ENCODE data around the gene FNDC3B.

The FNDC3B gene

DNA sequence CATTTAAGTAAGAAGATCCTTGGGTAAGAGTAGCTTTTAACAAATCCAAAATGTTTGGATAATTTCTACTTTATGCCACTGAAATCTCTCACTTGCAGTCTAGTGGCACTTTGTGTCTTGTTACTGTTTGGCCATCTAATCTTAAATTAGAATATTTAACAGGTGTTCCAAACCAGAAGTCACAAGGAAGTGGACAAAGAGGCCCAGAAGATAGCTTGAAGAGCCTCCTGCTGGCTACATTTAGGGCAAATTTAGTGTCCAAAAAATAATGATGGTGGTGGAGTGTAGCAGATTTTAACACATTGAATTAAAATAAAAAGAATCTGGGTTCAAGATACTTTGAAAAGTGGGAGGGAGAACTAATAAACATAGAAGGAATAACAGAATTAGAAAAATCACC, 236.7 kb downstream of the FNDC3B start:
- no peak overlapping the region for H3K27ac ChIP-seq (ENCODE audit: low read depth, low read length)
- no peak overlapping the region for H3K9ac ChIP-seq (ENCODE audit: low read depth in 1 of 2, low read length in 2 of 2)
- H3K9me3 ChIP-seq (ENCODE audit: control insufficient read depth in 1 of 2, low read length in 2 of 2) = no peaks in the 10 kb centered on the region
- no peak overlapping the region for H3K4me3 ChIP-seq (ENCODE audit: low read depth in 1 of 2, low read length in 2 of 2)
- no peaks in the 10 kb centered on the region for H3K36me3 ChIP-seq (ENCODE audit: control insufficient read depth in 1 of 2, insufficient read depth in 2 of 2, low read length in 2 of 2)
- H3K4me1 ChIP-seq (ENCODE audit: control insufficient read depth in 1 of 2, insufficient read depth in 2 of 2, low read length in 2 of 2) = no peaks in the 10 kb centered on the region
- H3K27me3 ChIP-seq (ENCODE audit: control insufficient read depth in 1 of 2, insufficient read depth in 2 of 2, low read length in 2 of 2) = no peaks in the 10 kb centered on the region

DNA sequence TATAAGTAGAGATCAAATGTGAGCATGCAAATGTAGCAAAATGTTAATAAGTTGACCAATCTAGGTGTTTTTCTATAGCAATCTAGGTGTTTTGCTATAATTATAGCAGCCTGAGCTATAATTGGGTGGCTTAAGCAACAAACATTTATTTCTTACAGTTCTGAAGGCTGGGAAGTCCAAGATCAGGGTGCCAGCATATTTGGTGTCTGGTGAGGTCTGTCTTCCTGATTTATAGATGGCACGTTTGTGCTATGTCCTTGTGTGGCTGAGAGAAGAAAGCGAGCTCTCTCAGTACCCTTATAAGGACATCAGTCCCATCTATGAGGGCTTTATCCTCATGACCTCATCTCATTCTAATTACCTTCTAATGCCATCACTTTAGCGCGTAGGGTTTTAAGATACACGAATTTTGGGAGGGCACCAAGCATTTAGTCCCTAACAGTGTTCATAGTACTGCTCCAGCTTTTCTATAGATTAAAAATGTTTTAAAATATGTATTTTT, 237.8 kb downstream of the FNDC3B start:
- no peaks in the 10 kb centered on the region for H3K27me3 ChIP-seq (ENCODE audit: control insufficient read depth in 1 of 2, insufficient read depth in 2 of 2, low read length in 2 of 2)

DNA sequence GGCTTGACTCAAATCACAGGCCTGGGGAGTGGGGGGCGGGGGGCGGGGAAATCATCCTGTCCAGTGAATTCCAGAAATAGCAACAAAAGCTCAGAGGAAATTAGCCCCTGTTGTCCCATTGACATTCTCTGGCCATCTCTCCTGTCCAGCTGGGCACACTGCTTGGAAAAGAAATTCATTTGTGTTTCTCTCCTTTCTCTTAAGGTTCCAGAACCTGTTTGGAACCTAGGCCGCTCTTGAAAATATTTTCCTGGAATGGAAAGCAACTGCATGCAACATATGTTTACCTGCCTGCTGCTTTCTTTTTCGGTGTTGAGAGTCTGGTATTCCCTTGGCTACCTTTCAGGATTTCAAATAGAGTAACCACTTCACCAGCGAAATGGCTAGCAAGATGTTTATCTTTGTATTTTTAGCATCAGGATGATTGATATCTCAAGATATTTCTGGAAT, 239.8 kb downstream of the FNDC3B start:
- no peak overlapping the region for H3K9ac ChIP-seq (ENCODE audit: low read depth in 1 of 2, low read length in 2 of 2)
- H3K27ac ChIP-seq (ENCODE audit: low read depth, low read length) = no peak overlapping the region
- H3K36me3 ChIP-seq (ENCODE audit: control insufficient read depth in 1 of 2, insufficient read depth in 2 of 2, low read length in 2 of 2) = no peaks in the 10 kb centered on the region
- no peaks in the 10 kb centered on the region for H3K27me3 ChIP-seq (ENCODE audit: control insufficient read depth in 1 of 2, insufficient read depth in 2 of 2, low read length in 2 of 2)
- H3K4me3 ChIP-seq (ENCODE audit: low read depth in 1 of 2, low read length in 2 of 2) = no peak overlapping the region
- H3K9me3 ChIP-seq (ENCODE audit: control insufficient read depth in 1 of 2, low read length in 2 of 2) = no peaks in the 10 kb centered on the region
- no peaks in the 10 kb centered on the region for H3K4me1 ChIP-seq (ENCODE audit: control insufficient read depth in 1 of 2, insufficient read depth in 2 of 2, low read length in 2 of 2)

More for the DNA sequence above, 237.8 kb downstream of the FNDC3B start:
- Histone ChIP-seq H3K4me1 (ENCODE audit: control insufficient read depth in 1 of 2, insufficient read depth in 2 of 2, low read length in 2 of 2) (no peaks in the 10 kb centered on the region), H3K9me3 (ENCODE audit: control insufficient read depth in 1 of 2, low read length in 2 of 2) (no peaks in the 10 kb centered on the region), H3K4me3 (ENCODE audit: low read depth in 1 of 2, low read length in 2 of 2) (no peak overlapping the region), H3K36me3 (ENCODE audit: control insufficient read depth in 1 of 2, insufficient read depth in 2 of 2, low read length in 2 of 2) (no peaks in the 10 kb centered on the region), H3K27ac (ENCODE audit: low read depth, low read length) (no peak overlapping the region), H3K9ac (ENCODE audit: low read depth in 1 of 2, low read length in 2 of 2) (no peak overlapping the region)

DNA sequence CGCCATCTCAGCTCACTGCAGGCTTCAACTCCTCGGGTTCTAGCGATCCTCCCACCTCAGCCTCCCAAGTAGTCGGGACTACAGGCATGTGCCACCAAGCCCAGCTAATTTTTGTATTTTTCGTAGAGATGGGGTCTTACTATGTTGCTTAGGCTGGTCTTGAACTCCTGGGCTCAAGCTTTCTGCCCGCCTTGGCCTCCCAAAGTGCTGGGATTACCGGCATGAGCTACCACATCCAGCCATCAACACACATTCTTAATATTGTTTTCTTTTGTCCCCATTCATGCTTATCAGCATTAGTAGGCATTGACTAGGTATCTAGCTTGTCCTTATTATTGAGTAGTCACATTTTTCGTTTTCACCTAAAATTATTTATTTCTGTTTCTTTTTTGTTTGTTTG, 240.6 kb downstream of the FNDC3B start:
- Histone ChIP-seq H3K4me1 (ENCODE audit: control insufficient read depth in 1 of 2, insufficient read depth in 2 of 2, low read length in 2 of 2) (no peaks in the 10 kb centered on the region), H3K4me3 (ENCODE audit: low read depth in 1 of 2, low read length in 2 of 2) (no peak overlapping the region), H3K9me3 (ENCODE audit: control insufficient read depth in 1 of 2, low read length in 2 of 2) (no peaks in the 10 kb centered on the region), H3K27ac (ENCODE audit: low read depth, low read length) (no peak overlapping the region), H3K9ac (ENCODE audit: low read depth in 1 of 2, low read length in 2 of 2) (no peak overlapping the region), H3K36me3 (ENCODE audit: control insufficient read depth in 1 of 2, insufficient read depth in 2 of 2, low read length in 2 of 2) (no peaks in the 10 kb centered on the region), H3K27me3 (ENCODE audit: control insufficient read depth in 1 of 2, insufficient read depth in 2 of 2, low read length in 2 of 2) (no peaks in the 10 kb centered on the region)

DNA sequence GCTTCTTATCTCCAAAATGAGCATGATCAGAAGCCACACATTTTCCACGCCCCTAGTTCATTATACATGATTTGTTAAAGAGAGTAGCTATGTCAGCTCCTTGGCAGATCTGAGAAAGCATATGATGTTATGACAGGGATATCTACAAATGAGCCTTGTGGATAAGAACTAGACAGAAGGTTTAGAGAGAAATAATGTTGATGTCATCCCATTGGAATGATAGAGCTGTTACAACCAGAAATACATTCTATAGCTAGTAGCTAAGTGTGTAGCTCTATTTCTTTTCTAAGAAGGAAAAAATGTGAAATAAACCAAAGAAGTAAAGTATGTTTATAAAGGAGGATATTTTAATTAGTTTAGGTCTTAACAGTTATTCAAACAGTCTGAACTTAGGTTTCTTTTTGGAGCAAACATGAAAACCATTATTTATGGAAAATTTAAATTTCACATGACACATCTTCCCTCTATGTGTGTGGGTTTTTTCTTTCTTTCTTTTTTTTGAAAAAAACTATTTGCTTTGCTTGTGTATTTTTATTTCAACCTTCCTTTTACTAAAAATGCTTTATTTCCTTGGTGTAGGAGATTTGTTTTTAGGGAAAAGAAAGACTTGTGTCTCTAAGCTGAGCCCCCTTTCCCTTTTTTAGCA, 241.2 kb downstream of the FNDC3B start:
- Histone ChIP-seq H3K9ac (ENCODE audit: low read depth in 1 of 2, low read length in 2 of 2) (no peak overlapping the region), H3K4me3 (ENCODE audit: low read depth in 1 of 2, low read length in 2 of 2) (no peak overlapping the region), H3K36me3 (ENCODE audit: control insufficient read depth in 1 of 2, insufficient read depth in 2 of 2, low read length in 2 of 2) (no peaks in the 10 kb centered on the region), H3K27me3 (ENCODE audit: control insufficient read depth in 1 of 2, insufficient read depth in 2 of 2, low read length in 2 of 2) (no peaks in the 10 kb centered on the region), H3K9me3 (ENCODE audit: control insufficient read depth in 1 of 2, low read length in 2 of 2) (no peaks in the 10 kb centered on the region), H3K27ac (ENCODE audit: low read depth, low read length) (no peak overlapping the region), H3K4me1 (ENCODE audit: control insufficient read depth in 1 of 2, insufficient read depth in 2 of 2, low read length in 2 of 2) (peaks cover 0 to under 1% of the 10 kb centered on the region in 2 donors)

DNA sequence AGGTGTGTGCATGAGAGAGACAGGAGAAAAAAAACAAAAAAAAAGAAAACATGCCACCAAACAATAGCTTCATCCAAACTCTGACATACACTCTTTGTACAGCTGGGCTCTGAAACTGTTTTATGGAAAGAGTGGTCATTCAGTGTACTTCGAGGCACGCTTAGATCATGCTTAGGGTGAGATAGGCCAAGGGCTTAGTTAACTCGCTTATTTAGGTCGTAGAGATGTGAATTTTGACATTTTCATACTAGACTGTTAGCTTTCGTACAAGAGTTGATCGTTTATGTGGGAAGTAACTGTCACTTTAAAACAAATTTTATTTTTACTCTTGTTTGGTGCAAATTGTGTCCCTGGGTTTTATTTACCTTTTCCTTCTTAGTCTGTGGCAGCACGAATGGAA, 242.5 kb downstream of the FNDC3B start:
- H3K9me3 ChIP-seq (ENCODE audit: control insufficient read depth in 1 of 2, low read length in 2 of 2) = no peaks in the 10 kb centered on the region
- no peaks in the 10 kb centered on the region for H3K27me3 ChIP-seq (ENCODE audit: control insufficient read depth in 1 of 2, insufficient read depth in 2 of 2, low read length in 2 of 2)
- H3K36me3 ChIP-seq (ENCODE audit: control insufficient read depth in 1 of 2, insufficient read depth in 2 of 2, low read length in 2 of 2) = peaks cover 0 to 3% of the 10 kb centered on the region in 2 donors
- no peak overlapping the region for H3K9ac ChIP-seq (ENCODE audit: low read depth in 1 of 2, low read length in 2 of 2)
- H3K4me3 ChIP-seq (ENCODE audit: low read depth in 1 of 2, low read length in 2 of 2) = no peak overlapping the region
- no peak overlapping the region for H3K27ac ChIP-seq (ENCODE audit: low read depth, low read length)
- H3K4me1 ChIP-seq (ENCODE audit: control insufficient read depth in 1 of 2, insufficient read depth in 2 of 2, low read length in 2 of 2) = peaks cover 0 to 4% of the 10 kb centered on the region in 2 donors

DNA sequence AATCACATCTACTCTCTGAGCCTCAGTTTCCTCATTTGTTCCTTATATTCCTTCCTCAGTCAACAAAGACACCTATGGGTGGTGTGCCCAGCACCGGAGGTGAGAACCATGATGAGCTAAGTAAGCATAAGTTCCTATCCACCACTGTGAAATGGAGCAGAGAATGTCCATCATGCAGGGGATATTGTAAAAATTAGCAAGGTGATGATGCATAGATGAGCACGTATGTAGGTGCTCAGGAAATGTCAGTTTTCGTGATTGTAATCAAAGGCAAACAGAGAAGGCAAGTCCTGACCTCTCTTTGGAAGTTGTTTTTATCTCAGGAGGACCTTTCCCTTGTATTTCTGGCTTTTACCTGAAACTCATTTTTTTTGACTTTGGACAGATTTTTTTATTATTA, 243.5 kb downstream of the FNDC3B start:
- Histone ChIP-seq H3K9ac (ENCODE audit: low read depth in 1 of 2, low read length in 2 of 2) (no peak overlapping the region), H3K27me3 (ENCODE audit: control insufficient read depth in 1 of 2, insufficient read depth in 2 of 2, low read length in 2 of 2) (no peaks in the 10 kb centered on the region), H3K9me3 (ENCODE audit: control insufficient read depth in 1 of 2, low read length in 2 of 2) (no peaks in the 10 kb centered on the region), H3K4me1 (ENCODE audit: control insufficient read depth in 1 of 2, insufficient read depth in 2 of 2, low read length in 2 of 2) (peaks cover 4 to 12% of the 10 kb centered on the region in 2 donors), H3K36me3 (ENCODE audit: control insufficient read depth in 1 of 2, insufficient read depth in 2 of 2, low read length in 2 of 2) (peaks cover 0 to 3% of the 10 kb centered on the region in 2 donors), H3K27ac (ENCODE audit: low read depth, low read length) (no peak overlapping the region), H3K4me3 (ENCODE audit: low read depth in 1 of 2, low read length in 2 of 2) (no peak overlapping the region)

DNA sequence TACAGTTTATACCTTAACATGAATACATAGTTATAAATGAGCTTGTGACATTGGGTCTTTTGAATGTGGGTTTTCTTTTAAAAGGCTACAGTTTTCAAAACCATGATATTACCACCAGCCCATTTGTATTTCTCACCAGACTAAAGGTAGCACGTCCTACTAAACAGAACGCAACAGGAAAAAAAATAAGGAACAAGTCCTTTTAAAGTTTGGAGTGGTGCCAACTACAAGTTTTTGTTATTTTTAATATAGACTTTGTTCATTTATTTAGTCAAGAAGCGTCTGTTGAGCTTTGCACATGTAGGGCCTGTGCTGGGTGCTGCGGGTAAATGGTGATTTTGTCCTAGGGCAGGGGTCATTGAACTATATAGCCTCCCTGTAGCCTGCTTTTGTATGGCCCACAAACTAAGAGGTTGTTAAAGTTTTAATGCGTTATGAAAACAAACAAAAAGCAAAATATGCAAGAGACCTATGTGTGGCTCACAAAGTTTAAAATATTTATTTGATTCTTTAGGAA, 244.5 kb downstream of the FNDC3B start:
- no peaks in the 10 kb centered on the region for H3K27me3 ChIP-seq (ENCODE audit: control insufficient read depth in 1 of 2, insufficient read depth in 2 of 2, low read length in 2 of 2)
- H3K9me3 ChIP-seq (ENCODE audit: control insufficient read depth in 1 of 2, low read length in 2 of 2) = no peaks in the 10 kb centered on the region
- H3K9ac ChIP-seq (ENCODE audit: low read depth in 1 of 2, low read length in 2 of 2) = no peak overlapping the region
- H3K36me3 ChIP-seq (ENCODE audit: control insufficient read depth in 1 of 2, insufficient read depth in 2 of 2, low read length in 2 of 2) = peaks cover 0 to 11% of the 10 kb centered on the region in 2 donors
- no peak overlapping the region for H3K4me3 ChIP-seq (ENCODE audit: low read depth in 1 of 2, low read length in 2 of 2)
- no peak overlapping the region for H3K27ac ChIP-seq (ENCODE audit: low read depth, low read length)
- peaks cover 14 to 22% of the 10 kb centered on the region in 2 donors for H3K4me1 ChIP-seq (ENCODE audit: control insufficient read depth in 1 of 2, insufficient read depth in 2 of 2, low read length in 2 of 2)

DNA sequence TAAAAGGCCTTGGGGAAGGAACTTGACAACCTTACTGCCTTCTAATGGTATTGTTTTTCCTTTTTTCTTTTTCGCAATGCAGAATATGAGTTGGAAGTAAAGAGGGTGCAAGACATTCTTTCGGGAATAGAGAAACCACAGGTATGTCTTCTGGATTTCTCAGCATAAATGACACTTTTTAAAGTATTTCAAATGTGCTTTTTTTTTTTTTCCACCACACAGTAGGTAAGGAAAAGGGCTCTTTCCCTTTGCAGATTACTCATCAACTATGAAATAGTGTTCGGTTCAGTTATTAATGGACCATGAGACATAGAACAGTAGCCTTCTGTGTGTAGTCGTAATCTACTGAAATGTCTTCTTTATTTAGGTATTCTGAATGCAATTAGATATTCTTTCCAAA, 246.5 kb downstream of the FNDC3B start:
- H3K27ac ChIP-seq (ENCODE audit: low read depth, low read length) = no peak overlapping the region
- H3K9me3 ChIP-seq (ENCODE audit: control insufficient read depth in 1 of 2, low read length in 2 of 2) = no peaks in the 10 kb centered on the region
- H3K27me3 ChIP-seq (ENCODE audit: control insufficient read depth in 1 of 2, insufficient read depth in 2 of 2, low read length in 2 of 2) = no peaks in the 10 kb centered on the region
- H3K36me3 ChIP-seq (ENCODE audit: control insufficient read depth in 1 of 2, insufficient read depth in 2 of 2, low read length in 2 of 2) = peaks cover 0 to 16% of the 10 kb centered on the region in 2 donors
- H3K9ac ChIP-seq (ENCODE audit: low read depth in 1 of 2, low read length in 2 of 2) = no peak overlapping the region
- H3K4me1 ChIP-seq (ENCODE audit: control insufficient read depth in 1 of 2, insufficient read depth in 2 of 2, low read length in 2 of 2) = peaks cover 25 to 33% of the 10 kb centered on the region in 2 donors
- H3K4me3 ChIP-seq (ENCODE audit: low read depth in 1 of 2, low read length in 2 of 2) = no peak overlapping the region

DNA sequence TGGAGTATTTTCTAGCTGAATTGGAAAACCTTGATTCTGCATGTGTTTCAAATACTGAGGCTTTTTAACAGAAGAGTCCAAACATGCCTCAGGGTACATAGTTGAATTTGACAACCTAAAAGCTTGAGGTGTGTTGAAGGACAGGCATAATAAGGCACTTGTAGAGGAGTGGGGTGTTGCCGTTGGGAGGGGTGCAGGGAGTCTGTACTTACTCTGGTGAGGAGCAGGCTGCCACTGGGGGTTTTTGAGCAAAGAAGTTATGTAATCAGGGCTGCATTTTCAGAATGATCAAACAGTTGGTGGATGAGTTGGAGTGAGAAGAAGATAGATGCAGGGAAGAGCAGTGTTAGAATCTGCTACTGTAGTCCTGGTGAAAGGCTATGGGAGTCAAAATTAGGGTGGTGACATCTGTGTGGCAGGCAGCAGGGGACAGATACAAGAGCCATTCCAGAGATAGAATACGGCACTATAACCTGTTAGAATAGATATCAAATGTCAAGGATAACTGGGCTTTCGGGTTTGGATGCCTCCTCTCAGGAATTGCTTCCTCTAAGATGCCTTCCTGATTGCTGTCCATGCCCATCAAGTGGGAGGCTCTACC, 247.3 kb downstream of the FNDC3B start:
- H3K36me3 ChIP-seq (ENCODE audit: control insufficient read depth in 1 of 2, insufficient read depth in 2 of 2, low read length in 2 of 2) = peaks cover 0 to 16% of the 10 kb centered on the region in 2 donors
- no peaks in the 10 kb centered on the region for H3K9me3 ChIP-seq (ENCODE audit: control insufficient read depth in 1 of 2, low read length in 2 of 2)
- H3K9ac ChIP-seq (ENCODE audit: low read depth in 1 of 2, low read length in 2 of 2) = no peak overlapping the region
- no peak overlapping the region for H3K27ac ChIP-seq (ENCODE audit: low read depth, low read length)
- no peaks in the 10 kb centered on the region for H3K27me3 ChIP-seq (ENCODE audit: control insufficient read depth in 1 of 2, insufficient read depth in 2 of 2, low read length in 2 of 2)
- H3K4me3 ChIP-seq (ENCODE audit: low read depth in 1 of 2, low read length in 2 of 2) = no peak overlapping the region
- H3K4me1 ChIP-seq (ENCODE audit: control insufficient read depth in 1 of 2, insufficient read depth in 2 of 2, low read length in 2 of 2) = peaks cover 25 to 40% of the 10 kb centered on the region in 2 donors

Measured in duodenal mucosa (tissue), 2 donors.